ENCODE data around the gene FGFR3. TPM values are rescaled to one million over a fixed set of nuclear protein-coding genes. Genes with fewer than 3 reads are reported as not detected.
A peak's percentile ranks its signal among the peaks of the same experiment; 100 is the strongest.

FGFR3 gene
- total and polyA plus RNA-seq, 9 of the 15 experiments (the other 6 are each of a cell fraction or from before 2014, with no cell fraction given), result 1.2 to 60.4 (median 12.7) TPM

GRCh38 chr4:1759170-1759817 is 33.8 kb upstream of the FGFR3 start:
- Histone ChIP-seq H3K4me3 (no peak overlapping the region), H3K9ac (ENCODE audit: insufficient read depth in 1 of 2, low read depth in 2 of 2, low read length in 2 of 2) (peak overlapping the region in 1 of 2 experiments; percentile 52; a peak in 1 of 4 replicates), H2AFZ (ENCODE audit: low read depth, low read length) (0 out of 2 replicates have a peak overlapping the region, but pooled peaks have one; percentile 4), H3K36me3 (ENCODE audit: control insufficient read depth, insufficient read depth, low read length) (no peaks in the 10 kb centered on the region), H3K9me3 (replicated peaks; ENCODE audit: control insufficient read depth, insufficient read depth, low read depth, low read length) (no peaks in the 10 kb centered on the region), H3K9me1 (ENCODE audit: control insufficient read depth, insufficient read depth, low read length) (no peaks in the 10 kb centered on the region), H3K79me2 (ENCODE audit: control insufficient read depth, insufficient read depth, low read length) (no peaks in the 10 kb centered on the region), H3K4me2 (ENCODE audit: insufficient read depth, low read length) (no peak overlapping the region), H3K27ac (ENCODE audit: extremely low read depth, low read depth, low read length) (no peak overlapping the region), H4K20me1 (replicated peaks; ENCODE audit: control insufficient read depth, insufficient read depth, low read length) (no peaks in the 10 kb centered on the region), H3K4me1 (replicated peaks in 1 of 2; ENCODE audit: control insufficient read depth in 2 of 2, insufficient read depth in 2 of 2, low read length in 2 of 2) (peaks cover under 1 to 94% of the 10 kb centered on the region in 2 experiments; a peak in 4 of 5 replicates), H3K27me3 (ENCODE audit: control insufficient read depth in 2 of 2, insufficient read depth in 2 of 2, low read length in 2 of 2) (no peaks in the 10 kb centered on the region)
- in situ Hi-C loops (cut with MboI) (no loop called here), intact Hi-C loops (cut with micrococcal nuclease) (no loop called here)
- TF ChIP-seq MEF2A (IDR thresholded peaks at IDR 0.05; ENCODE audit: control insufficient read depth, low read depth, low read length) (no peak), TFAP4 (CRISPR knock-in tag; IDR thresholded peaks at IDR 0.05; ENCODE audit: borderline replicate concordance) (peak; percentile 49; the same call in 1 of the 2 replicates)
- no peak for DNase-seq (ENCODE audit: extremely low read depth in 1 of 4, low spot score in 3 of 4)
- CTCF ChIA-PET (ENCODE audit: low intra/inter-chr PET ratio), result no interaction called here
- WGBS (ENCODE audit: insufficient coverage, low coverage, missing lambda C conversion rate), result 41% methylated on average over 14 of the region's 19 CpGs
- BruUV-seq (replicated peaks), result no TSS peak
- FAIRE-seq, result no peak
- POLR2A ChIA-PET, result interaction anchor here (0.8 to 1.1 kb wide), 2 partner anchors 19 to 49 kb away, joined by 3 read pairs; no protein-coding TSS in a partner anchor
- no peak for ATAC-seq

GRCh38 chr4:1759818-1760223 is 33.3 kb upstream of the FGFR3 start:
- Histone ChIP-seq H3K9me1 (ENCODE audit: control insufficient read depth, insufficient read depth, low read length) (no peaks in the 10 kb centered on the region), H3K9ac (ENCODE audit: insufficient read depth in 1 of 2, low read depth in 2 of 2, low read length in 2 of 2) (peak overlapping the region in 1 of 2 experiments; percentile 52; a peak in 2 of 4 replicates), H3K79me2 (ENCODE audit: control insufficient read depth, insufficient read depth, low read length) (no peaks in the 10 kb centered on the region), H3K27ac (ENCODE audit: extremely low read depth, low read depth, low read length) (no peak overlapping the region), H3K27me3 (ENCODE audit: control insufficient read depth in 2 of 2, insufficient read depth in 2 of 2, low read length in 2 of 2) (no peaks in the 10 kb centered on the region), H3K9me3 (replicated peaks; ENCODE audit: control insufficient read depth, insufficient read depth, low read depth, low read length) (no peaks in the 10 kb centered on the region), H3K4me2 (ENCODE audit: insufficient read depth, low read length) (no peak overlapping the region), H4K20me1 (replicated peaks; ENCODE audit: control insufficient read depth, insufficient read depth, low read length) (no peaks in the 10 kb centered on the region), H2AFZ (ENCODE audit: low read depth, low read length) (0 out of 2 replicates have a peak overlapping the region, but pooled peaks have one; percentile 4), H3K4me1 (replicated peaks in 1 of 2; ENCODE audit: control insufficient read depth in 2 of 2, insufficient read depth in 2 of 2, low read length in 2 of 2) (peaks cover 0 to 93% of the 10 kb centered on the region in 2 experiments; a peak in 3 of 5 replicates), H3K4me3 (no peak overlapping the region), H3K36me3 (ENCODE audit: control insufficient read depth, insufficient read depth, low read length) (no peaks in the 10 kb centered on the region)
- intact Hi-C loops (cut with micrococcal nuclease), result no loop called here
- ChIA-PET CTCF (ENCODE audit: low intra/inter-chr PET ratio) (no interaction called here), POLR2A (interaction anchor here (0.8 kb wide), 1 partner anchor 48 kb away, joined by 3 read pairs; no protein-coding TSS in a partner anchor)
- no peak for FAIRE-seq
- 56% methylated on average over 13 of the region's 13 CpGs for WGBS (ENCODE audit: insufficient coverage, low coverage, missing lambda C conversion rate)
- no peak for DNase-seq (ENCODE audit: extremely low read depth in 1 of 4, low spot score in 3 of 4)
- ATAC-seq, result no peak
- BruUV-seq (replicated peaks), result no TSS peak
- in situ Hi-C loops (cut with MboI), result no loop called here
- TF ChIP-seq ZNF282 (CRISPR knock-in tag; IDR thresholded peaks at IDR 0.05) (no peak), POLR2G (IDR thresholded peaks at IDR 0.05; ENCODE audit: low read depth, low read length) (no peak), ZNF785 (CRISPR knock-in tag; IDR thresholded peaks at IDR 0.05) (no peak), RBFOX2 (IDR thresholded peaks at IDR 0.05; ENCODE audit: low read depth, low read length) (no peak), JUN (IDR thresholded peaks at IDR 0.05; ENCODE audit: borderline replicate concordance, low read depth, low read length) (no peak), JUN (CRISPR knock-in tag; IDR thresholded peaks at IDR 0.05; ENCODE audit: borderline replicate concordance) (no peak), RNF2 (IDR thresholded peaks at IDR 0.05) (no peak), RAD21 (CRISPR knock-in tag; conservative IDR thresholded peaks at IDR 0.05 in 1 of 2, IDR thresholded peaks at IDR 0.05 in 1 of 2) (peak in 1 of 2 experiments; percentile 33; a peak in 2 of 4 replicates), ATF1 (CRISPR knock-in tag; IDR thresholded peaks at IDR 0.05) (no peak), ATF1 (tag; IDR thresholded peaks at IDR 0.05) (no peak), TFAP4 (CRISPR knock-in tag; IDR thresholded peaks at IDR 0.05; ENCODE audit: borderline replicate concordance) (0 out of 2 replicates have a peak, but pooled peaks have one; percentile 4), ZNF146 (CRISPR knock-in tag; IDR thresholded peaks at IDR 0.05; ENCODE audit: unreplicated experiment) (no peak)
